Measurements from ENCODE around the gene CCDC148.

DNA sequence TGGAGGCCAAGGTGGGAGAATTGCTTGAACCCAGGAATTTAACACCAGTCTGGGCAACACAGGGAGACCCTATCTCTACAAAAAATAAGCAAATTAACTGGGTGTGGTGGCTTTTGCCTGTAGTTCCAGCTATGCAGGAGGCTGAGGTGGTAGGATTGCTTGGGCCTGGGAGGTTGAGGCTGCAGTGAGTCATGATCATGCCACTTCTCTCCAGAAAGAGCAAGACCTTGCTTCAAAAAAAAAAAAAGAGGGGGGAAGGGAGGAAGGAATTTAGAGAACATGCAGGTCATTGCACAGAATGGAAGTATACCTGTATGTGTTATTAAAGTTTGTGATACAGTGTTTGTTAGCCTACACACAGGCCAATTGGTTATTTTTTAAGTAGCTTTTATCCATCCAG is 26.0 kb upstream of the CCDC148 start:
- no peak for TF ChIP-seq POLR2A (IDR thresholded peaks at IDR 0.05)
- TF ChIP-seq, protein P1, sequence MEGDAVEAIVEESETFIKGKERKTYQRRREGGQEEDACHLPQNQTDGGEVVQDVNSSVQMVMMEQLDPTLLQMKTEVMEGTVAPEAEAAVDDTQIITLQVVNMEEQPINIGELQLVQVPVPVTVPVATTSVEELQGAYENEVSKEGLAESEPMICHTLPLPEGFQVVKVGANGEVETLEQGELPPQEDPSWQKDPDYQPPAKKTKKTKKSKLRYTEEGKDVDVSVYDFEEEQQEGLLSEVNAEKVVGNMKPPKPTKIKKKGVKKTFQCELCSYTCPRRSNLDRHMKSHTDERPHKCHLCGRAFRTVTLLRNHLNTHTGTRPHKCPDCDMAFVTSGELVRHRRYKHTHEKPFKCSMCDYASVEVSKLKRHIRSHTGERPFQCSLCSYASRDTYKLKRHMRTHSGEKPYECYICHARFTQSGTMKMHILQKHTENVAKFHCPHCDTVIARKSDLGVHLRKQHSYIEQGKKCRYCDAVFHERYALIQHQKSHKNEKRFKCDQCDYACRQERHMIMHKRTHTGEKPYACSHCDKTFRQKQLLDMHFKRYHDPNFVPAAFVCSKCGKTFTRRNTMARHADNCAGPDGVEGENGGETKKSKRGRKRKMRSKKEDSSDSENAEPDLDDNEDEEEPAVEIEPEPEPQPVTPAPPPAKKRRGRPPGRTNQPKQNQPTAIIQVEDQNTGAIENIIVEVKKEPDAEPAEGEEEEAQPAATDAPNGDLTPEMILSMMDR (IDR thresholded peaks at IDR 0.05) = no peak

All from testis (tissue), 2 donors.